Activated CD8-positive, alpha-beta memory T cell treated with anti-CD3 and anti-CD28 coated beads for 24 hours (primary cell): Measurements from ENCODE around the gene GRHL1.
"Not testable (repeated sequence)": the region's sequence is repeated elsewhere in the genome, so short reads cannot be mapped to it uniquely, and the experiment has no call there.

ENCODE experiments used
- DNase-seq: peaks from one replicate; pipeline ENCODE4 v3.0.0-alpha.2; 2020

Gene GRHL1

DNA sequence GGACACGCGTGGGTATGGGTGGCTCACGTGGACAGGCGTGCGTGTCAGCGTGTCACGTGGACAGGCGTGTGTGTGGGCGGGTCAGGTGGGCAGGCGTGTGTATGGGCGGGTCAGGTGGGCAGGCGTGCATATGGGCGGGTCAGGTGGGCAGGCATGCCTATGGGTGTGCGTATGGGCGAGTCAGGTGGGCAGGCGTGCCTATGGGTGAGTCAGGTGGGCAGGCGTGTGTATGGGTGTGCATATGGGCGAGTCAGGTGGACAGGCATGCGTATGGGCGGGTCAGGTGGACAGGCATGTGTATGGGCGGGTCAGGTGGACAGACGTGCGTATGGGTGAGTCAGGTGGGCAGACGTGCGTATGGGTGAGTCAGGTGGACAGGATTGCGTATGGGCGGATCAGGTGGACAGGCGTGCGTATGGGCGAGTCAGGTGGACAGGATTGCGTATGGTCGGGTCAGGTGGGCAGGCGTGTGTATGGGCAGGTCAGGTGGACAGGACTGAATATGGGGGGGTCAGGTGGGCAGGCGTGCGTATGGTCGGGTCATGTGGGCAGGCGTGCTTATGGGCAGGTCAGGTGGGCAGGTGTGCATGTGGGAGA is 61.0 kb downstream of the GRHL1 start:
- not testable (repeated sequence) for DNase-seq

DNA sequence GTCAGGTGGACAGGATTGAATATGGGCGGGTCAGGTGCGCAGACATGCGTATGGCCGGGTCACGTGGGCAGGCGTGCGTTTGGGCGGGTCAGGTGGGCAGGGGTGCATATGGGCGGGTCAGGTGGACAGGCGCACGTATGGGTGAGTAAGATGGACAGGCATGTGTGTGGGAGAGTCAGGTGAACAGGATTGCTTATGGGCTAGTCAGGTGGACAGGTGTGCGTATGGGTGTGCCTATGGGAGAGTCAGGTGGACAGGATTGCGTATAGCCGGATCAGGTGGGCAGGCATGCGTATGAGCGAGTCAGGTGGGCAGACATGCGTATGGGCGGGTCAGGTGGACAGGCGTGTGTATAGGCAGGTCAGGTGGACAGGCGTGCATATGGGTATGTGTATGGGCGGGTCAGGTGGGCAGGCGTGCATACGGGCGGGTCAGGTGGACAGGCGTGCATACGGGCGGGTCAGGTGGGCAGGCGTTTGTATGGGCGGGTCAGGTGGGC is 61.5 kb downstream of the GRHL1 start:
- DNase-seq, result no peak

DNA sequence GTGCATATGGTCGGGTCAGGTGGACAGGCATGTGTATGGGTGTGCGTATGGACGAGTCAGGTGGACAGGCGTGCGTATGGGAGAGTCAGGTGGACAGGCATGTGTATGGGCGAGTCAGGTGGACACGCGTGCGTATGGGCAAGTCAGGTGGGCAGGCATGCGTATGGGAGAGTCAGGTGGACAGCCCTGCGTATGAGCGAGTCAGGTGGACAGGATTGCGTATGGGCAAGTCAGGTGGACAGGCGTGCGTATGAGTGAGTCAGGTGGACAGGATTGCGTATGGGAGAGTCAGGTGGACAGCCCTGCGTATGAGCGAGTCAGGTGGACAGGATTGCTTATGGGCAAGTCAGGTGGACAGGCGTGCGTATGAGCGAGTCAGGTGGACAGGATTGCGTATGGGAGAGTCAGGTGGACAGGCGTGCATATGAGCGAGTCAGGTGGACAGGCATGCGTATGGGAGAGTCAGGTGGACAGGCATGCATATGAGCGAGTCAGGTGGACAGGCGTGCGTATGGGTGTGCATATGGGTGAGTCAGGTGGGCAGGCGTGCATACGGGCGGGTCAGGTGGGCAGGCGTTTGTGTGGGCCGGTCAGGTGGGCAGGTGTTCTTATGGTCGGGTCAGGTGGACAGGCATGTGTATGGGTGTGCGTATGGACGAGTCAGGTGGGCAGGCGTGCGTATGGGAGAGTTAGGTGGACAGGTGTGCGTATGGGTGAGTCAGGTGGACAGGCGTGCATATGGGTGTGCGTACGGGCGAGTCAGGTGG is 62.3 kb downstream of the GRHL1 start:
- not testable (repeated sequence) for DNase-seq

DNA sequence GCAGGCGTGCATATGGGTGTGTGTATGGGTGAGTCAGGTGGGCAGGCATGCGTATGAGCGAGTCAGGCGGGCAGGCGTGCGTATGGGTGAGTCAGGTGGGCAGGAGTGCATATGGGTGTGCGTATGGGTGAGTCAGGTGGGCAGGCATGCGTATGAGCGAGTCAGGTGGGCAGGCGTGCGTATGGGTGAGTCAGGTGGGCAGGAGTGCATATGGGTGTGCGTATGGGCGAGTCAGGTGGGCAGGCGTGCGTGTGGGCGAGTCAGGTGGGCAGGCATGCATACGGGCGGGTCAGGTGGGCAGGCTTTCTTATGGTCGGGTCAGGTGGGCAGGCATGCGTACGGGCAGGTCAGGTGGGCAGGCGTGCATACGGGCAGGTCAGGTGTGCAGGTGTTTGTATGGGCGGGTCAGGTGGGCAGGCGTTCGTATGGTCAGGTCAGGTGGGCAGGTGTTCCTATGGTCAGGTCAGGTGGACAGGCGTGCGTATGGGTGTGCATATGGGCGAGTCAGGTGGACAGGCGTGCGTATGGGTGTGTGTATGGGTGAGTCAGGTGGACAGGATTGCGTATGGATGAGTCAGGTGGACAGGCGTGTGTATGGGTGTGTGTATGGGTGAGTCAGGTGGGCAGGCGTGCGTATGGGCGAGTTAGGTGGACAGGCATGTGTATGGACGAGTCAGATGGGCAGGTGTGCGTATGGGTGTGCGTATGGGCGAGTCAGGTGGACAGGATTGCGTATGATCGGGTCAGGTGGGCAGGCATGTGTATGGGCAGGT is 63.1 kb downstream of the GRHL1 start:
- DNase-seq, result no peak

DNA sequence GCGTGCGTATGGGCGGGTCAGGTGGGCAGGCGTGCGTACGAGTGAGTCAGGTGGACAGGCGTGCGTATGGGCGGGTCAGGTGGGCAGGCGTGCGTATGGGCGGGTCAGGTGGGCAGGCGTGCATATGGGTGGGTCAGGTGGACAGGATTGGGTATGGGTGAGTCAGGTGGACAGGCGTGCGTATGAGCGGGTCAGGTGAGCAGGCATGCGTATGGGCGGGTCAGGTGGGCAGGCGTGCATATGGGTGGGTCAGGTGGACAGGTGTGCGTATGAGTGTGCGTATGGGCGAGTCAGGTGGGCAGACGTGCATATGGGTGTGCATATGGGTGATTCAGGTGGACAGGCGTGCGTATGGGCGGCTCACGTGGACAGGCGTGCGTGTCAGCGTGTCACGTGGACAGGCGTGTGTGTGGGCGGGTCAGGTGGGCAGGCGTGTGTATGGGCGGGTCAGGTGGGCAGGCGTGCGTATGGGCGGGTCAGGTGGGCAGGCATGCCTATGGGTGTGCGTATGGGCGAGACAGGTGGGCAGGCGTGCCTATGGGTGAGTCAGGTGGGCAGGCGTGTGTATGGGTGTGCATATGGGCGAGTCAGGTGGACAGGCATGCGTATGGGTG is 64.0 kb downstream of the GRHL1 start:
- DNase-seq, result not testable (repeated sequence)

DNA sequence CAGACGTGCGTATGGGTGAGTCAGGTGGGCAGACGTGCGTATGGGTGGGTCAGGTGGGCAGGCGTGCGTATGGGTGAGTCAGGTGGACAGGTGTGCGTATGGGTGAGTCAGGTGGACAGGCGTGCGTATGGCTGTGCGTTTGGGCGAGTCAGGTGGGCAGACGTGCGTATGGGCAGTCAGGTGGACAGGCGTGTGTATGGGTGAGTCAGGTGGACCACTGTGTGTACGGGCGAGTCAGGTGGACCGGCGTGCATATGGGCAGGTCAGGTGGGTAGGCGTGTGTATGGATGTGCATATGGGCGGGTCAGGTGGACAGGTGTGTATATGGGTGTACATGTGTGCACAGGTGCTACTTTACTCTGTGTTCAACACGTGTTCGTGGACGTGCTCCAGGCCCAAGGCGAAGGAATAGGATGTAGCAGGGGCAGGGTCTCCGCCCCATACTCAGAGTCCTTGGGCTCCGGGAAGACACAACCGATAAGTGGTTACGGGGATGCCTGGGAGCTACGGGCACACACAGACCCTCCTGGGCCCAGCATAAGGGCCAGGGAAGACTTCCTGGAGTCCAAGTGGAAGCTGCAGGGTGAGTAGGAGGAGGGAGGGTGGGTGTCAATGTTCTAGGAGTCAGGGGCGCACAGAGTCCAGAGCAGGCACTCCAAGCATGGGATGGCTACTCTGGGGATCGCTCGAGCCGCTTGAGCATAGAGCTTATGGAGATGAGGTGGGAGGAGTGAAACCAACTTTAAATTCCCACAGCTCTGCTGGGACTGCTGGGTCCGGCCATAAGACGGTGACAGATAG is 64.7 kb downstream of the GRHL1 start:
- no peak for DNase-seq

DNA sequence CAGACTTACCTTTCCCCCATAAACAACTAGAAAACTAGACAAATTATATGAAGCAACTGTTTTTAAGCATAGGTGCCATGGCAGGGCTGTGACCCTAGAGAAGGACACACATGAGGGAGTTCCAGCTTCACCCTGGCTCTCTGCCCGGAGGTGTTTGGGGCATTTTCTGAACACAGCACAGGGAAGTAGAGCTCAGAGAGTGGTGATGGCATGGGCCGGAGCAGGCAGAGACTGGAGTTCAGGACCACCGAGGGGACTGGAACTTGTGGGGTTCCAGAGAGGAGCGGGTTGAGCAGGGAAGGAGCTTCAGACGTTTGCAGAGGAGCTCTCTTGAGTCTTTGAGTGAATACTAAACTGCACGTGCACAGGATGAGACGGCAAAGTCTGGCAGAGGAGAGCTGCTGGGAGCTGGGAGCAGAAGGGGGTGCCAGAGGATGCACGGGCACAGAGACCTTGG is 65.3 kb downstream of the GRHL1 start:
- DNase-seq, result no peak

DNA sequence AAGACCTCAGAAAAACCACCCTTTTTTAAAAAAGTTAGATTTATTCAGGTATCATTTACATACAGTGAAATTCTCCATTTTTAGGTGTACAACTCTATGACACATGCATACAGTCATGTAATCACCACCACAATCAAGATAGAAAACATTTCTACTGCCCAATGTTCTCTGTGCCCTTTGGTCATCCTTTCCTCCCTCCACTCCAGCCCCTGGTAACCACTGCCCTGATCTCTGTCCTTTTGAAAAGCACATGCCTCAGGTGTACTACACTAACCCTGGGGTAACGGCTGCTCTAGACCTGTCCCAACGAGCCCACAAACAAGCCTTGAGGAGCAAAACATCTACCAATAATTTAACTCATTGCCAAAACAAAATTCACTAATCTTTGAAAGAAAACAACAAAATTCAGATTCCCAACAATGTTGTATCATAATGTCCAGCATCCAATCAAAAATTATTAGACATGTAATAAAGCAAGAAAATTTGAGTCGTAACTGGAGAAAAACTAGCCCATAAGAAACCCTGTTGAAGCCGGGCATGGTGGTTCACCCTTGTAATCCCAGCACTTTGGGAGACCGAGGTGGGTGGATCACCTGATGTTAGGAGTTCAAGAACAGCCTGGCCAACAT is 65.9 kb downstream of the GRHL1 start:
- no peak for DNase-seq

DNA sequence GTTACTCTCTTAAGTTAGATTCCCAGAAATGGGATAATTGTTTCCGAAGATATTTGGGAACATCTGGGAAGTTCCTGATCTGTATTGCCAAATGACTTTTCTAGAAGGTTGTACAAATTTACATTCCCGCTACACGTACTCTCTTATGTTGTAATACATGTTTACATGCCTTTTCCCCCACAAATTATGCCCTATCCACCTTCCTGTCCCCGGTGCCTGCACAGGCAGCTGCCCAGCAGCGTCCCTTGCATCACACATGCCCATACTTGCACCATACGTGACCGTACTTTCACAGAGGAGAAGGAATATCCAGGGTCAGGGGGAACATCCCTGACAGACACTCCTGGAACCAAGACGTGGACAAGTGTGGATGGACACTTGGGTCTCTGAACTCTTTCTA is 67.7 kb downstream of the GRHL1 start:
- DNase-seq, result no peak

DNA sequence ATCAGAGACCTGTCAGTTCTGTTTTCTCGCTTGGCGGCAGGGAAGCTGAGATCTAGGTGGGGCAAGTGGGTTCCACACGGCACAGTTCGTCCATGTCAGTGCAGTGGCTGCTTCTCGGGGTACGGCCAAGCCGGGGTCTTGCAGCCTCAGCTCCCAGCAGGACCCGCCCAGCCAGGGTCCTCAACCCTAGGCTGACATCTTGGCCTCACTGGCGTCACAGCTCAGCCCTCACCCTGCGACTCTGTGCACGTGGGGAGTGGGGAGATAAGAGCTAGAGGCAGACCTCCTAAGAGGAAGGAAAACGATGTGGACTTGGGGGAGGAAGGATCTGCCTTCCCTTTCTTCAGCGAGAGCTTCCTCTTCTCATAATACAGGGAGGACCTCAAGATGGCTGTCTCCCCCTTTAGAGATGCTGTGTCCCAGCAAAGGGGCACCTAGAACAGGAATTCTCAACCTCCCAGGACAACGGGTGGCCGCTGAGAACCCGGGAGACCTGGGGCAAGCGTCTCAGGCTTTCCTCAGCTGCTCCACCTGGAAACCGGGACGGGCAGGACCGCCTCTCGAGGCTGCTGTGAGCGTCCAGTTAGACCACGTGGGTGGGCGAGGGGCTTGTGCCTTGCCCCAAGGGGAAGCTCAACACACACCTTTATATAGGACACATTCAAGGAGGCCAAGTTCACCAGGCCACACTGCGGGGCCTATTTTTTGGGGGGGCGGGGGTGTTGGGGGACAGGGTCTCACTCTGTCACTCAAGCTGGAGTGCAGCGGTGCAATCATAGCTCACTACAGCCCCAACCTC is 68.3 kb downstream of the GRHL1 start:
- no peak for DNase-seq

DNA sequence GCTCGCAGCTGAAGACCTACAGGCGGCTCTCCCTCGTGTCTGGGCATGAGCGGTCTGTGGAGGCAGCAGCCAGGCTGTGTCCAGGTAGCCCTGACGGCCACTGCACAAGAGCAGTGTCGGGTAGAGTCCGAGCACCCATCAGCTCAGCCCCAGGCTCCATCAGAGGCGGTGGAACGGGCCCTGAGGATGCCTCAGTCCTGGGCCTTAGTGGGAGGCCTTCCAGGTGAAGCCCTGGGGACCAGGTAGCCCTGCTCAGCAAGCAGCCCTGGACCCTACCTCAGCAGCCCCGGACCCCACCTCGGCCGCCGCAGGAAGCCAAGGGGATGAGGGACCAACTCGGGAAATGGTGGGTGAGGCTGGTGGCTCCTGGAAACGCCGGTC is 70.5 kb downstream of the GRHL1 start:
- DNase-seq, result no peak

DNA sequence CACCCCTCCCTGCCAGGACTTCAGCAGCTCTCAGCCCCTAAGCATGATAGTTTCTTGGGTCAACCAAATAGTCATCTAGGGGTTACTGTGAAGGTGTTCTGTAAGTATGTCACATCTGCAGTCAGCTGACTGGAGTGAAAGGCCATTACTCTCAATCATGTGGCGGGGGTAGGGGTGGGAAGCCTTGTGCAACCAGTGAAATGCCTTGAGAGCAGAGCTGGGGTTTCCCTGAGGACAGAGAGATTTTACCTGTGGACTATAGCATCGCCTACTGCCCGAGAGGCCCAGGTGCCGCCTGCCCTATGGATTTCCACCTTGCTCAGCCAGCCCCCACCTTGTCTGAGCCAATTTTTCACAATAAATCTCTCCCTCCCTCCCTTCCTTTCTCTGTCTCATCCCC is 71.0 kb downstream of the GRHL1 start:
- DNase-seq, result no peak

DNA sequence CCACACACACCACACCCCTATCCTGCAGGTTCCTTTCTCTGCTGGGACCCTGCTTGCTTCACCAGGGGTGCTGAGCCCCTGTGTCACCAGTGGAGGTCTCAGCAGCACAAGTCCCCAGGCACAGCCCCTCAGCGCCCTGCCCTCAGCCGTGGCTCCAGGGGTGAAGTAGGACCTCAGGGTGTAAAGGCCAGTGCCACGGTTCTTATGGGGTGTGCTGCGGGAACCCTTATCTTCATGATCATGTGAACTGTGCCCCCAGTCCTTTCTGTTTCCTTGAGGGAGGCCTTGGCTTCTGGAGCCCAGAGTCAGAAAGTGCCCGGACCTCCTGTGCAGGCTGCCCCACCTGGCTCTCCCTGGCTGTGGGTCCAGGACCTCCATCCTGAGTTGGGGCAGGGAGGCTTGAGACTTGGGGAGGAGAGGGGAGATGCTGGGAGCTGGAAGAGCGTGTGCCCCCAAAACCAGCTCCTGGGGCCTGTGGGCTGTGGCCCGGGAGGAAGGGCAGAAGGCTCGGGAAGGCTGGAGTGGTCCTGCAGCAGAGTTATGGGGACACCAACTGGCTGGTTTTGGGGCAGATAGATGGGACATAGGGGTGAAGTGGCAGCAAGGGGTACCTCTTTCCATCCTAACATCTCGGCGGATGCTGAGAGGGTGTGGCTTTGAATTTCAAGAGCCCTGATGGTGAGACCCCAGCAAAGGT is 71.6 kb downstream of the GRHL1 start:
- no peak for DNase-seq

DNA sequence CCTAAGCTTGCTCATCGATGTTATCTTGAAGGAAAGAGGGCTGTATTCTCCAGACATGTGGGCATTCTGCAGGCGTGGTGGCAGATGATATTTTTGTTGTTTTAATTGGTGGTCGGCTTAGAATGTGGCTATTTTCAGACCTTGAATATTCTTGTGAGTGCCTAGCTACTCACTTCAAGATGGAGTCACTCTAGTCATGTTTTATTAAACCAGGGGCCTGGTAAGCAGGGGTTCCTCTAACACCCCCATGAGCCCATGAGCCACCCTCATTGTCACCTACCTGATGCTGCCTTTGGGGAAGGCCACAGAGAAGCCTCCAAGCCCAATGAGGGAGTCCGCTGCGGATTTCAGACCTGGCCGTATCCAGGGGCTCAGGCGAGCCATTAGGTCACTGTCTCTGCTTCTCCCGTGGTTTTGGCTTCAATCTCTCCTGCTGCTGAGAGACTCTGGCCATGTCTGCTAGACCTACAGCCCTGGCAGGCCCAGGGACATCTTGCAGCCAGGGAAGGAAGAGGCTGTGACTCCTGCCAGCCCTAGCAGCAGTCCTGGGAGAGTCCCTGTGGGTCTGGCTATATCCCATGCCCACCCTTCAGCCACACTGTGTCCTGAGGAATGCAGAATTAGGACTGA is 75.6 kb downstream of the GRHL1 start:
- DNase-seq, result no peak

DNA sequence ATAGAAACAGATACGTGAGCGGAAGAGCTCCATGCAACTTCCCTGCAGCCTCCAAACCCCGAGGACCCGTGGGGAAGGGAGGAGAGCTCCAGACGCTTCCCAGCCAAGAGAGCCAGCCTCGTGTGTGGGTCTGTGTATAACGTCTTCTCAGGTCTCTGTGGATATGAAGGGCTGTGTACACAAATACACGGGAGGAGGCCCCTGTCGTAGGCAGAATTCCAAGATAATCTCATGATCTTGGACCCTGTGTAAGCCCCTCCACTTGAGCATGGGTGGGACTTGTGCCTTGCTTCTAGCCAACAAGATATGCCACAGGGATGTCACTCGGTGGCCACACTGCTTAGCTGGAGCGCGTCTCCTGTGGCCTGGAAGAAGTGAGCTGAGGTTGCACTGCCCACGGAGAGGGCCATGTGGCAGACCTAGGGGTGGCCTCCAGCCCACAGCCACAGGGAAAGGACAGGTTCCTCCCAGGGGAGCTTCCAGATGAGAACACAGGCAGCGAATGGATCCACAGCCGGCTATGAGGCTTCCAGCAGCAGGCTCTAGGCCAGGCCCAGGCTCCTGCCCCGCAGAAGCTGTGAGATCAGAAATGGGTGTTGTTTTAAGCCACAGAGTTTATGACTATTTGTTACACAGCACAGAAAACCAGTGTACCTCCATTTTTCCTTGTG is 76.3 kb downstream of the GRHL1 start:
- DNase-seq, result no peak

DNA sequence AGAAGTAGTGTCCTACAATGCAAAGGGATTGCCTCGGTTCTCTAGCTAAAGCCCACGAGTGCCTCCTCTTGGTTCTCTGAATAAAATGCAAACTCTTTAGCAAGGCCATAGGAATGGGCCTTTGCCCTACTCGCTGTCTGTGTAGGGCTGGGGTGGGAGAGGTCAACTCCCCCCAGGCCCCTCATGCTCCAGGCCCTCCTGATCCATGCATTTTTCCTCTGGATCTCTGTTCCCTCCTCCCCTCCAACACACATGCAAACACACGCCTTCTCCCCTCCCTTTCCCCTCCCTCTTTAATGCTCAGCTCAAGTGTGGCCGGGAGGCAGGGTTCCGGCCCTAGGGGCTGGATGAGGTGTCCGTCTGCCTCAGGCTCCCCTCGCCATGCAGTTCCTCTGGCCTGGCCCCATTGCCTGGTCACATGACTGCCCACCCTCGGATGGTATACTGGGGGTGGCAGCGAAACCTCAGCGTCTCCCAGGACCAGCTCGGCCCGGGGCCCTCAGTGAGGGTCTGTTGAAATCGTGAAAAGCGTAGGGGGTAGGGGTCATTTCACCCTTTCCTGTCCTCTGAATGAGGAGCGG is 77.0 kb downstream of the GRHL1 start:
- no peak for DNase-seq

DNA sequence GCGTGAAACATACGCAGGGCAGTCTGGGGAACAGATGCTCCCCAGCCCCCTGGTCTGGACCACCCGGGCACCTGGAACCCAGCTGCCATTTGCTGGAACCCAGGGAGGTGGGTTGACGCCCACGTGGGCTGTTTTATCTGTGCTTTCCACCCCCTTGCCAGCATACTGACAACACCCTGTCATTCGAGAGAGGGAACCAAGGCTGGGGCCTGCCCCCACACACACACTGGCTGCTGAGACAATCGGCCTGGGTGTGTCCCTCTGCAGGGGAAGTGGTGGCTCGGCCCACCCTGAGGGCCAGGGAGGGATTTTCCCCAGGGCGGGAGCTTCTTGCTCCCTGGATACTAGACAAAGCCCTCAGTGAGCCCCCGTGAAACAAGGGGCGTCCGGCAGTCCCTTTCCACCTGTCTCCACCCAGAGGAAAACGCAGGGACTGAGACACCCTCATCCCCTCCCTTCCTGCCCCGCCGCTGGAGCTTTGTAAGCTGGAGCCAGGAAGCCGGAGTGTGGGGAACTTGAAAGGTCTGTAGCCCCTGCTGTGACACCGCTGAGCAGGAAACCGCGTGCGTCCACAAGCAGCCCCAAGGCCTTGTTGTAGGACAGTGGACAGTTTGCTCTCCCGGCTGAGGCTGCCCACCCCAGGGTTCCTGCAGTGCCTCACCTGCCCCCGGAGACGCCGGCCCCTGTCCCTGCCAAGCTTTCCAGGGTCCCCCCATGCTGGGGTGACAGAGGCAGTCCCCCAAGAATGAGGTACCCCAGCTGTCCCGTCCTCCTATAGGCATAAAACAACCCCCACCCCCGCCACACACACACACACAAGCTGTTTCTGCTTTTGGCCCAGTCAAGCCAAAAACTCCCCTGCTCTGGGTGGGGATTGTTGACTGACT is 77.7 kb downstream of the GRHL1 start:
- peak; percentile 75 for DNase-seq

DNA sequence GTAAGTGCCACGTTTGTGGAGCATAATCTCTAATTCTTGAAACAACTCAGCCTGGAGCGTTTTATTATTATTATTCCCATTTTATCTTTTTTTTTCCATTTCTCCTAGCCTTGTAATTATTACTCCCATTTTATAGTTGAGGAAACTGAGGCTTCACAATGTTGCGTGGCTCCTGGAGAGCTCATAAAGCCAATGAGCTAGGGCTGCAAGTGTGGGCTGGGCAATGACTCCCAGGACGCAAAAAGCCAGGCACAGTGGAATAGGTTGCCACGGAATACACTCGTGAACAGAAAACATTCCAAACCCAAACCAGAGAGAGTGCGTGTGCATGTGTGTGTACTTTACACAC is 78.4 kb downstream of the GRHL1 start:
- no peak for DNase-seq
